NB4 (cell line): ENCODE results near the gene MARK2.

Experiments
- CTCF ChIP-seq: IDR thresholded peaks from one replicate; pipeline ENCODE4 v1.5.1; 2012; ENCODE audit warnings: low read depth, low read length
- MAX ChIP-seq: IDR thresholded peaks from 2 replicates; pipeline ENCODE4 v1.6.1; 2011; ENCODE audit warnings: low read depth, low read length

- TF ChIP-seq MAX (no peak), CTCF (no peak)
Measured at GRCh38 chr11:63952570-63952969, 113.7 kb downstream of the MARK2 start.
